H9 (cell line): ENCODE results near the gene LDB2. TPM values are rescaled to one million over a fixed set of nuclear protein-coding genes. Genes with fewer than 3 reads are reported as not detected.

ENCODE experiments used
- DNase-seq: peaks from one replicate; pipeline ENCODE4 v3.0.0-alpha.2; 2017
- H2AFZ ChIP-seq: one replicate; pipeline ENCODE4 v1.6.1; 2013; ENCODE audit warnings: mild to moderate bottlenecking, low read length, control low read depth, moderate library complexity
- H2AK5ac ChIP-seq: 2 replicates; pipeline ENCODE4 v1.6.1; 2013; ENCODE audit warnings: low read length, control low read depth, mixed read lengths; ENCODE audit not compliant: insufficient read length
- H2BK120ac ChIP-seq: one replicate; pipeline ENCODE4 v1.6.1; 2013; ENCODE audit warnings: low read depth, mild to moderate bottlenecking, low read length, control low read depth, inconsistent platforms; ENCODE audit not compliant: poor library complexity, severe bottlenecking
- H2BK12ac ChIP-seq: 2 replicates; pipeline ENCODE4 v1.6.1; 2013; ENCODE audit warnings: low read length, control low read depth, mixed read lengths, low read depth; ENCODE audit not compliant: insufficient read length
- H2BK15ac ChIP-seq: 2 replicates; pipeline ENCODE4 v1.6.1; 2013; ENCODE audit warnings: low read depth, low read length, control low read depth
- H2BK20ac ChIP-seq: one replicate; pipeline ENCODE4 v1.6.1; 2013; ENCODE audit warnings: low read depth, mild to moderate bottlenecking, low read length, control low read depth, inconsistent platforms; ENCODE audit not compliant: poor library complexity, severe bottlenecking
- H2BK5ac ChIP-seq: 2 replicates; pipeline ENCODE4 v1.6.1; 2013; ENCODE audit warnings: low read length, control low read depth, mixed read lengths; ENCODE audit not compliant: insufficient read length
- H3K14ac ChIP-seq: 2 replicates; pipeline ENCODE4 v1.6.1; 2013; ENCODE audit warnings: low read length, control low read depth; ENCODE audit not compliant: insufficient read depth
- H3K18ac ChIP-seq: 2 replicates; pipeline ENCODE4 v1.6.1; 2013; ENCODE audit warnings: low read depth, mild to moderate bottlenecking, mixed read lengths, low read length, control low read depth; ENCODE audit not compliant: insufficient read length
- H3K23ac ChIP-seq: 2 replicates; pipeline ENCODE4 v1.6.1; 2013; ENCODE audit warnings: low read length, control low read depth, mixed read lengths, low read depth; ENCODE audit not compliant: insufficient read length
- H3K23me2 ChIP-seq: 2 replicates; pipeline ENCODE4 v1.6.1; 2013; ENCODE audit warnings: low read depth, mild to moderate bottlenecking, mixed read lengths, low read length, control low read depth; ENCODE audit not compliant: insufficient read length, poor library complexity, severe bottlenecking
- H3K27ac ChIP-seq: 2 replicates; pipeline ENCODE4 v1.5.1; 2013; ENCODE audit warnings: low read length, control low read depth, mixed read lengths, low read depth; ENCODE audit not compliant: insufficient read length
- H3K27me3 ChIP-seq: 2 replicates; pipeline ENCODE4 v1.6.1; 2013; ENCODE audit warnings: low read length, control low read depth, inconsistent platforms; ENCODE audit not compliant: insufficient read depth
- H3K4ac ChIP-seq: 2 replicates; pipeline ENCODE4 v1.6.1; 2013; ENCODE audit warnings: low read depth, mild to moderate bottlenecking, control low read depth, inconsistent platforms, low read length, moderate library complexity
- H3K4me1 ChIP-seq: 2 replicates; pipeline ENCODE4 v1.6.1; 2013; ENCODE audit warnings: low read length, control low read depth, inconsistent platforms; ENCODE audit not compliant: insufficient read depth
- H3K4me2 ChIP-seq: 2 replicates; pipeline ENCODE4 v1.6.1; 2013; ENCODE audit warnings: low read length, control low read depth, mixed read lengths; ENCODE audit not compliant: insufficient read length, insufficient read depth
- H3K56ac ChIP-seq: 2 replicates; pipeline ENCODE4 v1.6.1; 2013; ENCODE audit warnings: low read depth, mild to moderate bottlenecking, mixed read lengths, low read length, control low read depth; ENCODE audit not compliant: insufficient read length
- H3K79me1 ChIP-seq: 2 replicates; pipeline ENCODE4 v1.6.1; 2013; ENCODE audit warnings: low read depth, mild to moderate bottlenecking, moderate library complexity, low read length, control low read depth, inconsistent platforms; ENCODE audit not compliant: insufficient read depth, poor library complexity, severe bottlenecking
- H3K79me2 ChIP-seq: 2 replicates; pipeline ENCODE4 v1.6.1; 2013; ENCODE audit warnings: low read length, control low read depth, inconsistent platforms; ENCODE audit not compliant: insufficient read depth
- H3K9ac ChIP-seq: 2 replicates; pipeline ENCODE4 v1.6.1; 2013; ENCODE audit warnings: low read length, control low read depth, mixed read lengths; ENCODE audit not compliant: insufficient read length; ENCODE audit errors: extremely low read depth
- H3K9me3 ChIP-seq: one replicate; pipeline ENCODE4 v1.6.1; 2013; ENCODE audit warnings: low read depth, low read length, inconsistent platforms; ENCODE audit not compliant: control insufficient read depth
- H3T11ph ChIP-seq: one replicate; pipeline ENCODE4 v1.6.1; 2013; ENCODE audit warnings: mild to moderate bottlenecking, low read length, control low read depth, inconsistent platforms
- H4K20me1 ChIP-seq: one replicate; pipeline ENCODE4 v1.6.1; 2013; ENCODE audit not compliant: control insufficient read depth, insufficient read length, insufficient read depth
- H4K5ac ChIP-seq: 2 replicates; pipeline ENCODE4 v1.6.1; 2013; ENCODE audit warnings: low read depth, mild to moderate bottlenecking, mixed read lengths, low read length, control low read depth; ENCODE audit not compliant: insufficient read length
- H4K8ac ChIP-seq: replicated peaks from 2 replicates; pipeline ENCODE4 v1.6.1; 2013; ENCODE audit warnings: low read length, control low read depth, mixed read lengths, low read depth; ENCODE audit not compliant: insufficient read length
- H4K91ac ChIP-seq: 2 replicates; pipeline ENCODE4 v1.6.1; 2013; ENCODE audit warnings: low read depth, mild to moderate bottlenecking, moderate library complexity, mixed read lengths, low read length, control low read depth; ENCODE audit not compliant: insufficient read length
- H3K27ac Mint-ChIP-seq, 3 experiments: 2 replicates in 2 of 3; 3 replicates in 1 of 3; pipeline ENCODE4 v1.8.0; 2020 to 2021; ENCODE audit warnings: mixed read lengths in 3 of 3, mild to moderate bottlenecking in 1 of 3, moderate library complexity in 1 of 3
- H3K27me3 Mint-ChIP-seq: 2 replicates; pipeline ENCODE4 v1.8.0; 2021; ENCODE audit warnings: low read depth, mild to moderate bottlenecking, moderate library complexity, mixed read lengths
- H3K36me3 Mint-ChIP-seq, 3 experiments: 2 replicates in 2 of 3; 3 replicates in 1 of 3; pipeline ENCODE4 v1.8.0; 2020 to 2021; ENCODE audit warnings: low read depth in 3 of 3, mixed read lengths in 3 of 3; ENCODE audit not compliant: insufficient read depth in 1 of 3
- H3K4me1 Mint-ChIP-seq, 2 experiments: 2 replicates each; pipeline ENCODE4 v1.8.0; 2020; ENCODE audit warnings: mixed read lengths in 2 of 2
- H3K4me3 Mint-ChIP-seq, 2 experiments: 2 replicates in 1 of 2; 3 replicates in 1 of 2; pipeline ENCODE4 v1.8.0; 2020 to 2021; ENCODE audit warnings: mild to moderate bottlenecking in 2 of 2, mixed read lengths in 2 of 2, moderate library complexity in 1 of 2
- H3K9me3 Mint-ChIP-seq, 2 experiments: 2 replicates in 1 of 2; 3 replicates in 1 of 2; pipeline ENCODE4 v1.8.0; 2020; ENCODE audit warnings: mild to moderate bottlenecking in 2 of 2, mixed read lengths in 2 of 2, moderate library complexity in 1 of 2
- WGBS: extraction: QIAGEN DNeasy Blood & Tissue Kit; methylation state at CpG from one replicate; pipeline ENCODE4 v1.1.7; 2013; ENCODE audit warnings: missing lambda C conversion rate, low lambda C conversion rate, mixed read lengths; ENCODE audit not compliant: insufficient read length; ENCODE audit errors: extremely low coverage; 5-methylcytosine and 5-hydroxymethylcytosine counted together
- total RNA-seq: library from RNA; stranded (reverse); gene quantifications from 2 replicates; pipeline ENCODE4 v1.2.1, GENCODE V29; 2021
- TF ChIP-seq, protein P1 (sequence below): fragments of 200-600 bp; sonication (generic); conservative IDR thresholded peaks from 3 replicates; pipeline ENCODE4 v1.8.0; 2021; ENCODE audit warnings: antibody characterized with exemption, mild to moderate bottlenecking

LDB2 gene
- total RNA-seq, 1 experiment from 2014 or later, result 22.5 TPM

DNA sequence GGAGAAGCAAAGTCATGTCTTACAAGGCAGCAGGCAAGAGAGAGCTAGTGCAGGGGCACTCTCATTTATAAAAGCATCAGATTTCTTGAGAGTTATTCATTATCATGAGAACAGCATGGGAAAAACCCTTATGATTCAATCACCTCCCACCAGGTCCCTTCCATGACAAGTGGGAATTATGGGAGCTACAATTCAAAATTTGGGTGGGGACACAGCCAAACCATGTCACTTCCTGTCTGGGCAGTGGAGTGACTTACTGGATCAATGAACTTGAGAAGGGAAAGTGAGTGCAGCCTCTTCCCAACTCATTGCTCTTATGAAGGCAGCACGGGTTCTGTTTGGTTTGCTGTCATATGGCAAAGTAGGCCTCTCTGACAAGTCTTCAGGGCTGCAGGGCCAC, 410.4 kb downstream of the LDB2 start:
- Histone ChIP-seq H3K79me1 (no peaks in the 10 kb centered on the region), H3K23me2 (no peaks in the 10 kb centered on the region), H4K20me1 (no peaks in the 10 kb centered on the region), H3K9me3 (no peaks in the 10 kb centered on the region), H4K8ac (no peak overlapping the region), H2BK15ac (no peak overlapping the region), H2BK5ac (no peak overlapping the region), H2BK12ac (no peak overlapping the region), H4K5ac (no peak overlapping the region), H2BK20ac (no peak overlapping the region), H2AFZ (no peak overlapping the region), H3K56ac (no peak overlapping the region), H3T11ph (no peak overlapping the region), H4K91ac (no peak overlapping the region), H2BK120ac (no peak overlapping the region), H3K14ac (no peak overlapping the region), H3K79me2 (no peaks in the 10 kb centered on the region), H2AK5ac (no peak overlapping the region), H3K23ac (no peak overlapping the region), H3K4ac (no peak overlapping the region), H3K27me3 (no peaks in the 10 kb centered on the region), H3K9ac (no peak overlapping the region), H3K18ac (no peak overlapping the region), H3K27ac (no peak overlapping the region), H3K4me2 (no peak overlapping the region), H3K4me1 (no peaks in the 10 kb centered on the region; the same call in 1 of the 2 replicates)
- no CpG with 5 or more reads among the region's 1 CpG for WGBS
- H3K4me1 Mint-ChIP-seq, result no peaks in the 10 kb centered on the region
- no peak overlapping the region; a peak in 1 of 7 replicates for H3K27ac Mint-ChIP-seq
- H3K27me3 Mint-ChIP-seq, result no peaks in the 10 kb centered on the region; the same call in 1 of the 2 replicates
- TF ChIP-seq, protein P1, sequence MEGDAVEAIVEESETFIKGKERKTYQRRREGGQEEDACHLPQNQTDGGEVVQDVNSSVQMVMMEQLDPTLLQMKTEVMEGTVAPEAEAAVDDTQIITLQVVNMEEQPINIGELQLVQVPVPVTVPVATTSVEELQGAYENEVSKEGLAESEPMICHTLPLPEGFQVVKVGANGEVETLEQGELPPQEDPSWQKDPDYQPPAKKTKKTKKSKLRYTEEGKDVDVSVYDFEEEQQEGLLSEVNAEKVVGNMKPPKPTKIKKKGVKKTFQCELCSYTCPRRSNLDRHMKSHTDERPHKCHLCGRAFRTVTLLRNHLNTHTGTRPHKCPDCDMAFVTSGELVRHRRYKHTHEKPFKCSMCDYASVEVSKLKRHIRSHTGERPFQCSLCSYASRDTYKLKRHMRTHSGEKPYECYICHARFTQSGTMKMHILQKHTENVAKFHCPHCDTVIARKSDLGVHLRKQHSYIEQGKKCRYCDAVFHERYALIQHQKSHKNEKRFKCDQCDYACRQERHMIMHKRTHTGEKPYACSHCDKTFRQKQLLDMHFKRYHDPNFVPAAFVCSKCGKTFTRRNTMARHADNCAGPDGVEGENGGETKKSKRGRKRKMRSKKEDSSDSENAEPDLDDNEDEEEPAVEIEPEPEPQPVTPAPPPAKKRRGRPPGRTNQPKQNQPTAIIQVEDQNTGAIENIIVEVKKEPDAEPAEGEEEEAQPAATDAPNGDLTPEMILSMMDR, result no peak
- no peak overlapping the region for H3K4me3 Mint-ChIP-seq
- peaks cover 0 to 4% (median 2%) of the 10 kb centered on the region in 3 experiments; a peak in 3 of 7 replicates for H3K36me3 Mint-ChIP-seq
- H3K9me3 Mint-ChIP-seq, result peaks cover 0 to 4% of the 10 kb centered on the region in 2 experiments; a peak in 4 of 5 replicates
- DNase-seq, result no peak
